ENCODE measurements around the gene PCDHB14.
A peak's percentile ranks its signal among the peaks of the same experiment; 100 is the strongest.
"Not testable (repeated sequence)": the region's sequence is repeated elsewhere in the genome, so short reads cannot be mapped to it uniquely, and the experiment has no call there.

Gene PCDHB14

GRCh38 chr5:141210849-141211248, 12.3 kb upstream of the PCDHB14 start:
- not testable (repeated sequence) for DNase-seq

GRCh38 chr5:141213656-141214339, 9.3 kb upstream of the PCDHB14 start, which contains the start of gene PCDHB13:
PCDHB13 (plus strand) TSS chr5:141213919; CDS start chr5:141214124, 205 bp downstream.
- not testable (repeated sequence) for DNase-seq

- not testable (repeated sequence) for DNase-seq
Measured at GRCh38 chr5:141214583-141214982, 8.6 kb upstream of the PCDHB14 start.

GRCh38 chr5:141215504-141215903, 7.6 kb upstream of the PCDHB14 start:
- not testable (repeated sequence) for DNase-seq

- DNase-seq: not testable (repeated sequence)
Measured at GRCh38 chr5:141216035-141216434, 7.1 kb upstream of the PCDHB14 start.

- DNase-seq: not testable (repeated sequence)
Measured at GRCh38 chr5:141224844-141225243, 1.7 kb downstream of the PCDHB14 start.

- DNase-seq: not testable (repeated sequence)
Measured at GRCh38 chr5:141225421-141225820, 2.3 kb downstream of the PCDHB14 start.

- DNase-seq: peak; percentile 24
Measured at GRCh38 chr5:141234109-141234667, 11.0 kb downstream of the PCDHB14 start.

- DNase-seq: not testable (repeated sequence)
Measured at GRCh38 chr5:141235922-141236321, 12.8 kb downstream of the PCDHB14 start.

GRCh38 chr5:141236516-141237313, 13.6 kb downstream of the PCDHB14 start:
- no peak for DNase-seq

GRCh38 chr5:141241496-141241895, 18.4 kb downstream of the PCDHB14 start:
- no peak for DNase-seq

- DNase-seq: peak; percentile 44
Measured at GRCh38 chr5:141245250-141245717, 22.1 kb downstream of the PCDHB14 start, which contains the start of gene PCDHB15. PCDHB15 (plus strand) TSS chr5:141245395; CDS start chr5:141245579, 184 bp downstream.

GRCh38 chr5:141246971-141247370, 23.8 kb downstream of the PCDHB14 start:
- DNase-seq: not testable (repeated sequence)

GRCh38 chr5:141247434-141247833, 24.3 kb downstream of the PCDHB14 start:
- DNase-seq: not testable (repeated sequence)

- DNase-seq: no peak
Measured at GRCh38 chr5:141250576-141250975, 27.4 kb downstream of the PCDHB14 start.

GRCh38 chr5:141258464-141258863, 35.3 kb downstream of the PCDHB14 start:
- DNase-seq: no peak

- no peak for DNase-seq
Measured at GRCh38 chr5:141258948-141259347, 35.8 kb downstream of the PCDHB14 start.

GRCh38 chr5:141260458-141261237, 37.5 kb downstream of the PCDHB14 start:
- no peak for DNase-seq

GRCh38 chr5:141261238-141261546, 38.0 kb downstream of the PCDHB14 start:
- no peak for DNase-seq

GRCh38 chr5:141269195-141269594, 46.1 kb downstream of the PCDHB14 start:
- DNase-seq: no peak

GRCh38 chr5:141272906-141273305, 49.8 kb downstream of the PCDHB14 start:
- DNase-seq: no peak

All from retina (tissue), 1 donor.